OCI-LY1 (cell line): ENCODE measurements around the gene LDLRAD4.

ENCODE experiments used
- H2AFZ ChIP-seq: fragments of 200-600 bp; sonication (generic), shearing (Covaris generic); 2 replicates; pipeline ENCODE4 v1.6.0; 2014; ENCODE audit warnings: antibody characterized with exemption, mild to moderate bottlenecking, low read length
- H3F3A ChIP-seq: fragments of 200-600 bp; sonication (generic), shearing (Covaris generic); 2 replicates; pipeline ENCODE4 v1.6.0; 2014; ENCODE audit warnings: mild to moderate bottlenecking, antibody characterized with exemption, low read length, moderate library complexity; ENCODE audit not compliant: insufficient read depth
- H3K27ac ChIP-seq: fragments of 200-600 bp; sonication (generic); 2 replicates; pipeline ENCODE4 v1.5.1; 2014; ENCODE audit warnings: low read length, mixed run types, mild to moderate bottlenecking, low read depth; ENCODE audit not compliant: poor library complexity, severe bottlenecking
- H3K27me3 ChIP-seq: fragments of 200-600 bp; sonication (generic); 2 replicates; pipeline ENCODE4 v1.6.0; 2014; ENCODE audit warnings: antibody characterized with exemption, mild to moderate bottlenecking, low read length, moderate library complexity; ENCODE audit not compliant: insufficient read depth
- H3K36me3 ChIP-seq: fragments of 200-600 bp; sonication (generic); 2 replicates; pipeline ENCODE4 v1.6.1; 2014; ENCODE audit warnings: mild to moderate bottlenecking, antibody characterized with exemption, low read length, moderate library complexity, mixed read lengths; ENCODE audit not compliant: insufficient read depth
- H3K4me1 ChIP-seq: fragments of 200-600 bp; sonication (generic); 2 replicates; pipeline ENCODE4 v1.5.1; 2014; ENCODE audit warnings: mild to moderate bottlenecking, low read length, moderate library complexity; ENCODE audit not compliant: insufficient read depth, severe bottlenecking
- H3K4me2 ChIP-seq: fragments of 200-600 bp; sonication (generic), shearing (Covaris generic); 2 replicates; pipeline ENCODE4 v1.6.1; 2014; ENCODE audit warnings: low read length
- H3K4me3 ChIP-seq: fragments of 200-600 bp; sonication (generic); 2 replicates; pipeline ENCODE4 v1.5.1; 2014; ENCODE audit warnings: low read length, low read depth, mild to moderate bottlenecking, mixed read lengths; ENCODE audit not compliant: poor library complexity, severe bottlenecking
- H3K79me2 ChIP-seq: fragments of 200-600 bp; shearing (Covaris generic); 2 replicates; pipeline ENCODE4 v1.6.1; 2016; ENCODE audit warnings: mixed run types, low read length, mixed read lengths; ENCODE audit not compliant: insufficient read depth
- H3K9ac ChIP-seq: fragments of 200-600 bp; sonication (generic), shearing (Covaris generic); 2 replicates; pipeline ENCODE4 v1.6.1; 2014; ENCODE audit warnings: mild to moderate bottlenecking, low read length, mixed read lengths
- H3K9me2 ChIP-seq: fragments of 200-600 bp; sonication (generic), shearing (Covaris generic); 2 replicates; pipeline ENCODE4 v1.6.1; 2014; ENCODE audit warnings: low read depth, mild to moderate bottlenecking, low read length, mixed read lengths
- H3K9me3 ChIP-seq: fragments of 200-600 bp; shearing (Covaris generic); 2 replicates; pipeline ENCODE4 v1.6.1; 2014; ENCODE audit warnings: low read length, mixed read lengths
- H4K20me1 ChIP-seq: fragments of 200-600 bp; sonication (generic), shearing (Covaris generic); 2 replicates; pipeline ENCODE4 v1.6.0; 2016; ENCODE audit warnings: mild to moderate bottlenecking, low read length; ENCODE audit not compliant: insufficient read depth
- CTCF ChIP-seq: fragments of 200-600 bp; sonication (generic), shearing (Covaris generic); IDR thresholded peaks from 2 replicates; pipeline ENCODE4 v1.5.1; 2017; ENCODE audit warnings: mild to moderate bottlenecking, antibody characterized with exemption, low read length, moderate library complexity, mixed read lengths
- EZH2 ChIP-seq: fragments of 200-600 bp; sonication (generic), shearing (Covaris generic); IDR thresholded peaks from 2 replicates; pipeline ENCODE4 v1.8.0; 2017; ENCODE audit warnings: borderline replicate concordance, mixed run types, mild to moderate bottlenecking, antibody characterized with exemption, low read length, moderate library complexity, mixed read lengths

The LDLRAD4 gene

DNA sequence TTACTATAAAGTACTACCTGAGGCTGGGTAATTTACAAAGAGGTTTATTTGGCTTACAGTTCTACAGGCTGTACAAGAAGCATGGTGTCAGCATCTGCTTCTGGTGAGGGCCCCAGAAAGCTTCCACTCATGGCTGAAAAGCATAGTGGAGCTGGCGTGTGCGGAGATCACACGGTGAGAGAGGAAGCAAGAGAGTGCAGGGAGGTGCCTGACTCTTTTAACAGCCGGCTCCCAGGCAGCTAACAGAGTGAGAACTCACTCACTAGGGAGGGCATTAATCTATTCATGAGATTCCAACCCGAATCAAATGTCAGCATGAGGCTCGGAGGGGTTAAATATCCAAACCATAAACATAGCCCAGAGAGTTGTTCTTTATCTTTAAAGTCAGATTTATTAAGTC, 117.3 kb downstream of the LDLRAD4 start:
- Histone ChIP-seq H3K36me3 (no peaks in the 10 kb centered on the region), H3K27ac (no peak overlapping the region), H3K27me3 (peaks cover 25% of the 10 kb centered on the region; the same call in 1 of the 2 replicates), H3K9ac (no peak overlapping the region), H3K4me2 (no peak overlapping the region), H3K79me2 (no peaks in the 10 kb centered on the region), H3K4me1 (no peaks in the 10 kb centered on the region), H3K9me3 (peaks cover 14% of the 10 kb centered on the region), H3K4me3 (no peak overlapping the region), H2AFZ (no peak overlapping the region), H4K20me1 (no peaks in the 10 kb centered on the region), H3K9me2 (no peaks in the 10 kb centered on the region), H3F3A (no peaks in the 10 kb centered on the region)
- TF ChIP-seq EZH2: no peak
- TF ChIP-seq CTCF: no peak

- Histone ChIP-seq H3K9me3 (peaks cover 19% of the 10 kb centered on the region), H3F3A (no peaks in the 10 kb centered on the region), H4K20me1 (no peaks in the 10 kb centered on the region), H3K4me1 (no peaks in the 10 kb centered on the region), H3K4me2 (no peak overlapping the region), H3K27me3 (peaks cover 22% of the 10 kb centered on the region; the same call in 1 of the 2 replicates), H3K79me2 (no peaks in the 10 kb centered on the region), H3K27ac (no peak overlapping the region), H3K4me3 (no peak overlapping the region), H3K9me2 (no peaks in the 10 kb centered on the region), H3K9ac (no peak overlapping the region), H2AFZ (no peak overlapping the region), H3K36me3 (no peaks in the 10 kb centered on the region)
- TF ChIP-seq CTCF (no peak), EZH2 (no peak)
Observed at GRCh38 chr18:13336841-13337240, 118.3 kb downstream of the LDLRAD4 start.

DNA sequence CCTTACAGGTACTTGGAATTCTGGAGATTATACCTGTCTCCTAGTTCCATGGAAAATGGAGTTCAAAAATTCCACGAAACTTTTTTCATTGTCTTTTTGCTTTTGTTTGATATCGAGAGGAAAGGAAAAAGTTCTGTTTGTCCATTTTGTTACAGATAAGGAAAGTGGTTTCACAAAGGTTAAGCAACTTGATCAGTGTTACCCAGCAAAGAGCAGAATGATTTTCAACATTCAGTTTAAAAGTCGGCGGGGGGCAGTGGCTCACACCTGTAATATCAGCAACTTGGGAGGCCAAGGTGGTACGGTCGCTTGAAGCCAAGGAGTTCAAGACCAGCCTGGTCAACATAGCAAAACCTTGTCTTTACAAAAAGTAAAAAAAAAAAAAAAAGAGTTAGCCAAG, 118.8 kb downstream of the LDLRAD4 start:
- H4K20me1 ChIP-seq: no peaks in the 10 kb centered on the region
- no peak overlapping the region for H3K4me2 ChIP-seq
- H3K4me3 ChIP-seq: no peak overlapping the region
- peaks cover 19% of the 10 kb centered on the region; the same call in 1 of the 2 replicates for H3K27me3 ChIP-seq
- H3K27ac ChIP-seq: no peak overlapping the region
- no peak overlapping the region for H3K9ac ChIP-seq
- H2AFZ ChIP-seq: no peak overlapping the region
- TF ChIP-seq EZH2: no peak
- no peak for TF ChIP-seq CTCF
- H3K79me2 ChIP-seq: no peaks in the 10 kb centered on the region
- peaks cover 22% of the 10 kb centered on the region for H3K9me3 ChIP-seq
- no peaks in the 10 kb centered on the region for H3K36me3 ChIP-seq
- H3F3A ChIP-seq: no peaks in the 10 kb centered on the region
- H3K4me1 ChIP-seq: no peaks in the 10 kb centered on the region
- H3K9me2 ChIP-seq: no peaks in the 10 kb centered on the region
